H1 (cell line): ENCODE measurements around the gene PDE6D. TPM values are rescaled to one million over a fixed set of nuclear protein-coding genes. Genes with fewer than 3 reads are reported as not detected.

Experiments
- SIN3A ChIP-seq, 2 experiments: IDR thresholded peaks in 1 of 2; conservative IDR thresholded peaks in 1 of 2; 2 replicates each; pipeline ENCODE4 v1.6.1; 2011 to 2012; ENCODE audit warnings: low read length in 2 of 2, improper control_type of control experiment in 1 of 2, low read depth in 1 of 2, mild to moderate bottlenecking in 1 of 2
- TAF7 ChIP-seq: optimal IDR thresholded peaks from 2 replicates; pipeline ENCODE3; 2011; ENCODE audit warnings: low read depth, mild to moderate bottlenecking, inconsistent platforms, low read length, moderate library complexity, borderline replicate concordance
- polyA plus RNA-seq, 7 experiments: library from polyadenylated mRNA; depleted of rRNA in 3 of 7; stranded (reverse) in 5 of 7; unstranded in 2 of 7; fragments of >200 nt in 5 of 7; fragments of 200-250 nt in 2 of 7; gene quantifications; 1 replicate in 5 of 7; 2 replicates in 1 of 7; 4 replicates in 1 of 7; pipeline versions ENCODE4 v1.2.1 to v1.2.3, GENCODE V29; 2011 to 2013; ENCODE audit warnings: missing spikeins in 2 of 7, mixed read lengths in 2 of 7
- total RNA-seq: library from RNA; stranded (reverse); fragmentation: NEBNext Ultra II Directional; extraction: Animal tissue kit (Norgen Biotek cat#: 25700); gene quantifications from 2 replicates; pipeline ENCODE4 v1.2.1, GENCODE V29; 2021

The PDE6D gene
- total and polyA plus RNA-seq, 2 of the 8 experiments (the other 6 are each of a cell fraction or from before 2014, with no cell fraction given), result 33.7 to 63.9 TPM

DNA sequence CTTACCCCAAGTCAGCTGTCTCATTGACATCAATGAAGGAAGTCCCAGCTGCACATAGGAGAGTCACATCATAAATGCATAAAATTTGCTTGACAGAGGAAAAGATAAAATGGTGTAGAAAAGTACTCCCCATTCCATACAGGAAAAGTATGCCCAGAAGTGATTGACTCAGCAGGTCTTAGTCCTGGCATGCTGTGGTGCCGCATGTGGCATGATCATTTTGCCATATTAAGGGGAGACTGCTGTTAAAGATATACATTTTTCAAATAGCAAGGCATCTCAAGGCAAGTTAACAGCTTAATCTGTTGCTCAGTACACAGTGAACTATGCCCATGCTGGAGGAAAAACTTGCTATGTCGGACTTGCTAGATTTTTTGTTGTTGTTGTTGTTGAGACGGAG lies 13.3 kb upstream of the PDE6D start (continued):
- TF ChIP-seq TAF7 (no peak), SIN3A (conservative IDR thresholded peaks at IDR 0.05 in 1 of 2, IDR thresholded peaks at IDR 0.05 in 1 of 2; ENCODE audit: low read depth in 1 of 2, low read length in 2 of 2) (no peak)
